Activated naive CD8-positive, alpha-beta T cell treated with anti-CD3 and anti-CD28 coated beads, Interleukin-2, amount 50 U/mL, for 24 hours (primary cell): ENCODE results near the gene ZNF335.
A peak's percentile ranks its signal among the peaks of the same experiment; 100 is the strongest.

Experiments used
- ATAC-seq: fragments of 150-1000 bp; cut with Tn5 transposase; one replicate; pipeline ENCODE4 v1.10.0; 2021
- DNase-seq: peaks from one replicate; pipeline ENCODE4 v3.0.0; 2021
- H3K27ac Mint-ChIP-seq: one replicate; pipeline ENCODE4 v1.8.0; 2021; ENCODE audit warnings: mild to moderate bottlenecking, mixed read lengths
- H3K27me3 Mint-ChIP-seq: one replicate; pipeline ENCODE4 v1.8.0; 2021; ENCODE audit warnings: mixed read lengths
- H3K36me3 Mint-ChIP-seq: one replicate; pipeline ENCODE4 v1.8.0; 2021; ENCODE audit warnings: low read depth, mixed read lengths
- H3K4me1 Mint-ChIP-seq: one replicate; pipeline ENCODE4 v1.8.0; 2021; ENCODE audit warnings: mixed read lengths
- H3K4me3 Mint-ChIP-seq: one replicate; pipeline ENCODE4 v1.8.0; 2021; ENCODE audit warnings: mild to moderate bottlenecking, moderate library complexity, mixed read lengths
- H3K9me3 Mint-ChIP-seq: one replicate; pipeline ENCODE4 v1.8.0; 2021; ENCODE audit warnings: mixed read lengths

ZNF335 gene

GRCh38 chr20:45969712-45970634 lies 2.0 kb downstream of the ZNF335 start:
- H3K27ac Mint-ChIP-seq: peak overlapping the region; percentile 76
- no peak for ATAC-seq
- peaks cover 24% of the 10 kb centered on the region for H3K4me1 Mint-ChIP-seq
- no peak for DNase-seq
- H3K27me3 Mint-ChIP-seq: peaks cover 3% of the 10 kb centered on the region
- H3K9me3 Mint-ChIP-seq: no peaks in the 10 kb centered on the region
- H3K36me3 Mint-ChIP-seq: peaks cover 27% of the 10 kb centered on the region
- H3K4me3 Mint-ChIP-seq: peak overlapping the region; percentile 95

- H3K36me3 Mint-ChIP-seq: peaks cover 28% of the 10 kb centered on the region
- no peak overlapping the region for H3K27ac Mint-ChIP-seq
- H3K4me3 Mint-ChIP-seq: no peak overlapping the region
- DNase-seq: no peak
- no peak for ATAC-seq
- H3K27me3 Mint-ChIP-seq: peaks cover 3% of the 10 kb centered on the region
- no peaks in the 10 kb centered on the region for H3K9me3 Mint-ChIP-seq
- H3K4me1 Mint-ChIP-seq: peaks cover 25% of the 10 kb centered on the region
Measured at GRCh38 chr20:45968801-45969711, 2.9 kb downstream of the ZNF335 start.

GRCh38 chr20:45968081-45968671 lies 3.8 kb downstream of the ZNF335 start:
- H3K27me3 Mint-ChIP-seq: peaks cover 3% of the 10 kb centered on the region
- ATAC-seq (no peak), DNase-seq (no peak)
- peaks cover 25% of the 10 kb centered on the region for H3K4me1 Mint-ChIP-seq
- no peaks in the 10 kb centered on the region for H3K9me3 Mint-ChIP-seq
- H3K27ac Mint-ChIP-seq: no peak overlapping the region
- H3K36me3 Mint-ChIP-seq: peaks cover 30% of the 10 kb centered on the region
- no peak overlapping the region for H3K4me3 Mint-ChIP-seq

GRCh38 chr20:45967551-45968080 lies 4.4 kb downstream of the ZNF335 start:
- DNase-seq: no peak
- ATAC-seq: no peak
- no peak overlapping the region for H3K4me3 Mint-ChIP-seq
- peaks cover 34% of the 10 kb centered on the region for H3K36me3 Mint-ChIP-seq
- no peaks in the 10 kb centered on the region for H3K9me3 Mint-ChIP-seq
- peaks cover 22% of the 10 kb centered on the region for H3K4me1 Mint-ChIP-seq
- peaks cover 3% of the 10 kb centered on the region for H3K27me3 Mint-ChIP-seq
- no peak overlapping the region for H3K27ac Mint-ChIP-seq

GRCh38 chr20:45965169-45966002 lies 6.6 kb downstream of the ZNF335 start:
- Mint-ChIP-seq H3K36me3 (peaks cover 43% of the 10 kb centered on the region), H3K27ac (no peak overlapping the region), H3K9me3 (no peaks in the 10 kb centered on the region), H3K27me3 (no peaks in the 10 kb centered on the region), H3K4me1 (peaks cover 15% of the 10 kb centered on the region), H3K4me3 (no peak overlapping the region)
- ATAC-seq (no peak), DNase-seq (no peak)

GRCh38 chr20:45964006-45964400 lies 8.0 kb downstream of the ZNF335 start:
- H3K27me3 Mint-ChIP-seq: no peaks in the 10 kb centered on the region
- peaks cover 5% of the 10 kb centered on the region for H3K4me1 Mint-ChIP-seq
- H3K36me3 Mint-ChIP-seq: peaks cover 50% of the 10 kb centered on the region
- no peaks in the 10 kb centered on the region for H3K9me3 Mint-ChIP-seq
- DNase-seq (no peak), ATAC-seq (no peak)
- H3K27ac Mint-ChIP-seq: no peak overlapping the region
- no peak overlapping the region for H3K4me3 Mint-ChIP-seq

- H3K27ac Mint-ChIP-seq: no peak overlapping the region
- H3K4me3 Mint-ChIP-seq: no peak overlapping the region
- DNase-seq (no peak), ATAC-seq (no peak)
- peaks cover 5% of the 10 kb centered on the region for H3K4me1 Mint-ChIP-seq
- peaks cover 53% of the 10 kb centered on the region for H3K36me3 Mint-ChIP-seq
- H3K9me3 Mint-ChIP-seq: no peaks in the 10 kb centered on the region
- H3K27me3 Mint-ChIP-seq: no peaks in the 10 kb centered on the region
Measured at GRCh38 chr20:45963059-45964005, 8.7 kb downstream of the ZNF335 start.

GRCh38 chr20:45962031-45962755 lies 9.8 kb downstream of the ZNF335 start:
- Mint-ChIP-seq H3K36me3 (peaks cover 51% of the 10 kb centered on the region), H3K4me1 (peaks cover 5% of the 10 kb centered on the region), H3K27me3 (no peaks in the 10 kb centered on the region), H3K27ac (no peak overlapping the region), H3K9me3 (no peaks in the 10 kb centered on the region), H3K4me3 (no peak overlapping the region)
- ATAC-seq: no peak
- DNase-seq: no peak

- ATAC-seq: no peak
- Mint-ChIP-seq H3K4me1 (peaks cover 2% of the 10 kb centered on the region), H3K9me3 (no peaks in the 10 kb centered on the region), H3K36me3 (peaks cover 55% of the 10 kb centered on the region), H3K4me3 (no peak overlapping the region), H3K27me3 (no peaks in the 10 kb centered on the region), H3K27ac (no peak overlapping the region)
- no peak for DNase-seq
Measured at GRCh38 chr20:45959956-45960630, 11.9 kb downstream of the ZNF335 start.

GRCh38 chr20:45959126-45959525 lies 12.9 kb downstream of the ZNF335 start:
- no peak overlapping the region for H3K27ac Mint-ChIP-seq
- H3K36me3 Mint-ChIP-seq: peaks cover 53% of the 10 kb centered on the region
- no peaks in the 10 kb centered on the region for H3K4me1 Mint-ChIP-seq
- ATAC-seq (no peak), DNase-seq (no peak)
- H3K9me3 Mint-ChIP-seq: no peaks in the 10 kb centered on the region
- H3K4me3 Mint-ChIP-seq: no peak overlapping the region
- no peaks in the 10 kb centered on the region for H3K27me3 Mint-ChIP-seq

- no peak overlapping the region for H3K4me3 Mint-ChIP-seq
- H3K36me3 Mint-ChIP-seq: peaks cover 55% of the 10 kb centered on the region
- H3K27ac Mint-ChIP-seq: no peak overlapping the region
- DNase-seq: no peak
- no peak for ATAC-seq
- H3K27me3 Mint-ChIP-seq: no peaks in the 10 kb centered on the region
- no peaks in the 10 kb centered on the region for H3K4me1 Mint-ChIP-seq
- H3K9me3 Mint-ChIP-seq: no peaks in the 10 kb centered on the region
Measured at GRCh38 chr20:45958593-45958992, 13.4 kb downstream of the ZNF335 start.
